Measurements from ENCODE around the gene CHMP6. TPM values are rescaled to one million over a fixed set of nuclear protein-coding genes. Genes with fewer than 3 reads are reported as not detected.

The CHMP6 gene
- total and polyA plus RNA-seq, 9 of the 15 experiments (the other 6 are each of a cell fraction or from before 2014, with no cell fraction given), result 0.25 to 30.4 (median 13.4) TPM

DNA sequence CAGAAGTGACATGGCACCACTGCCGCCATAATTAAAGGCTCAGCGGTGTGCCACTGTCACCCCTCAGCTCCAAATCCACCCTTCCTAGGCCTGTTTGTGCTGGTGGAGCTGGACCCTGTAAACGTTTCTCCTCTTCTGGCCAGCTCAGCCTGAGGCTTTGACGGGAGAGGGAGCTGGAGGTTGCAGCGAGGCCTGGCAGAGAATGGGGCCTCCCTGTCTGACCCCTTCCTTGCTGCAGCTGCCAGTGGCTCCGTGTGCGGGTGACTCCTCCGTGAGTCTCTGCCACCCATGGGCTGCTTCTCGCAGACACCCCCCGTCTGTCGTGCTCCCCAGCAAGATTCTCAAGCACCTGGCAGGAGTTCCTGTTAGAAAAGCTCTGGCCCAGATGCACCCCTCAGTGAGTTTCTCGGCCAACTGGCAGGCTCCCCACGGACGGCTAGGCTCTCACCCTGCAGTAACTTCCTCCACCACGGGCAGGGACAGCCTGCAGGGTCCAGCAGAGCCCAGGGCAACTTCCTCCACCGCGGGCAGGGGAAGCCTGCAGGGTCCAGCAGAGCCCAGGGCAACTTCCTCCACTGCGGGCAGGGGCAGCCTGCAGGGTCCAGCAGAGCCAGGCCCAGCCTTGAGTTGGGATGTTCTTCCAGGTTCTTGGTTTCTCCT, 4.7 kb upstream of the CHMP6 start:
- CTCF ChIA-PET (ENCODE audit: low intra/inter-chr PET ratio), result no interaction called here

DNA sequence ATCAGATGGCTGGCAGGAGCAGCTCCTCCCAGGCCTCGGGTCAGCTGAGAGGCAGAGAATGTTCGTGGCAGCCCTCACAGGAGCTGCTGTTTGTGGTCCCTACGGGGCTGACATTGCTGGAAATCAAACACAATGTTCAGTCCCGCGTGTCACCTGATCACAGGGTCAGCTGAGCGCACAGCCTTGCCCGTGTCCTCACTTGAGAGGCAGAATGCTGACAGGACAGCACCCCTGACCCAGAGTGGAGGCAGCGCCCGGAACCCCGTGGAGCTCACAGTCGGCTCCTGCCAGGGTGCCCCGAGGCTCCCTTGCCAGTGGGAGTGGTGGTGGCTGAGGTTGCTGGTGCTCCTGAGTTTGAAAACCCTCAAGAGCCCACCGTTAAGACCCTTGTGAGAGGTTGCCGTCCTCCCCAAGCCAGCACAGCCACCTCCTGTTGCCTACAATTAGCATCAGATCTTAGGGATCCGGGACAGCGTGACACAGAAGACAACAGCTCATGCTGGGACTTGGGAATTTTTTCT, 3.6 kb upstream of the CHMP6 start:
- Histone ChIP-seq H3K79me2 (ENCODE audit: control insufficient read depth, insufficient read depth, low read length) (peaks cover 16% of the 10 kb centered on the region), H3K27me3 (ENCODE audit: control insufficient read depth in 2 of 2, insufficient read depth in 2 of 2, low read length in 2 of 2) (peaks cover under 1 to 13% of the 10 kb centered on the region in 2 experiments; a peak in 4 of 5 replicates), H3K4me1 (replicated peaks in 1 of 2; ENCODE audit: control insufficient read depth in 2 of 2, insufficient read depth in 2 of 2, low read length in 2 of 2) (peaks cover 5 to 51% of the 10 kb centered on the region in 2 experiments; a peak in 4 of 5 replicates), H3K4me3 (no peak overlapping the region), H3K9me1 (ENCODE audit: control insufficient read depth, insufficient read depth, low read length) (no peaks in the 10 kb centered on the region), H3K27ac (ENCODE audit: extremely low read depth, low read depth, low read length) (no peak overlapping the region), H3K9ac (ENCODE audit: insufficient read depth in 1 of 2, low read depth in 2 of 2, low read length in 2 of 2) (peak overlapping the region in 1 of 2 experiments; percentile 77; a peak in 2 of 4 replicates), H3K36me3 (ENCODE audit: control insufficient read depth, insufficient read depth, low read length) (no peaks in the 10 kb centered on the region), H4K20me1 (replicated peaks; ENCODE audit: control insufficient read depth, insufficient read depth, low read length) (0 out of 2 replicates have a peak, but pooled peaks cover 3% of the 10 kb centered on the region), H2AFZ (ENCODE audit: low read depth, low read length) (peak overlapping the region; percentile 44; the same call in 1 of the 2 replicates), H3K9me3 (replicated peaks; ENCODE audit: control insufficient read depth, insufficient read depth, low read depth, low read length) (no peaks in the 10 kb centered on the region), H3K4me2 (ENCODE audit: insufficient read depth, low read length) (no peak overlapping the region; the same call in 1 of the 2 replicates)
- CTCF ChIA-PET (ENCODE audit: low intra/inter-chr PET ratio), result interaction anchor here (0.8 to 5.7 kb wide), 3 partner anchors 109 to 114 kb away, joined by 3 to 64 read pairs (median 3); no protein-coding TSS in a partner anchor
- ATAC-seq (no peak), DNase-seq (ENCODE audit: extremely low read depth in 1 of 4, low spot score in 3 of 4) (no peak), FAIRE-seq (no peak)
- POLR2A ChIA-PET, result no interaction called here
- in situ Hi-C loops (cut with MboI) (loop anchor here (5.0 to 10.0 kb wide), 2 partner anchors 109 to 793 kb away; no protein-coding TSS in a partner anchor), intact Hi-C loops (cut with micrococcal nuclease) (loop anchor here (10.0 kb wide), 1 partner anchor 237 kb away; the partner anchor contains the start of gene CEP131)
- 36% methylated on average over 16 of the region's 16 CpGs for WGBS (ENCODE audit: insufficient coverage, low coverage, missing lambda C conversion rate)
- no TSS peak for BruUV-seq (replicated peaks)
- TF ChIP-seq ZNF511 (CRISPR knock-in tag; IDR thresholded peaks at IDR 0.05), result no peak
- TF ChIP-seq E2F3 (CRISPR knock-in tag; IDR thresholded peaks at IDR 0.05), result no peak
- no peak for TF ChIP-seq PHF8 (IDR thresholded peaks at IDR 0.05; ENCODE audit: borderline replicate concordance, low read length)
- no peak for TF ChIP-seq NR2F6 (CRISPR knock-in tag; IDR thresholded peaks at IDR 0.05)
- TF ChIP-seq, protein P1, sequence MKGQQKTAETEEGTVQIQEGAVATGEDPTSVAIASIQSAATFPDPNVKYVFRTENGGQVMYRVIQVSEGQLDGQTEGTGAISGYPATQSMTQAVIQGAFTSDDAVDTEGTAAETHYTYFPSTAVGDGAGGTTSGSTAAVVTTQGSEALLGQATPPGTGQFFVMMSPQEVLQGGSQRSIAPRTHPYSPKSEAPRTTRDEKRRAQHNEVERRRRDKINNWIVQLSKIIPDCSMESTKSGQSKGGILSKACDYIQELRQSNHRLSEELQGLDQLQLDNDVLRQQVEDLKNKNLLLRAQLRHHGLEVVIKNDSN (CRISPR knock-in tag; IDR thresholded peaks at IDR 0.05), result peak; percentile 76
- TF ChIP-seq, protein P2, sequence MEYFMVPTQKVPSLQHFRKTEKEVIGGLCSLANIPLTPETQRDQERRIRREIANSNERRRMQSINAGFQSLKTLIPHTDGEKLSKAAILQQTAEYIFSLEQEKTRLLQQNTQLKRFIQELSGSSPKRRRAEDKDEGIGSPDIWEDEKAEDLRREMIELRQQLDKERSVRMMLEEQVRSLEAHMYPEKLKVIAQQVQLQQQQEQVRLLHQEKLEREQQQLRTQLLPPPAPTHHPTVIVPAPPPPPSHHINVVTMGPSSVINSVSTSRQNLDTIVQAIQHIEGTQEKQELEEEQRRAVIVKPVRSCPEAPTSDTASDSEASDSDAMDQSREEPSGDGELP (CRISPR knock-in tag; IDR thresholded peaks at IDR 0.05; ENCODE audit: borderline replicate concordance), result 0 out of 2 replicates have a peak, but pooled peaks have one; percentile 13

More for the DNA sequence above, 4.7 kb upstream of the CHMP6 start:
- Histone ChIP-seq H3K4me3 (no peak overlapping the region), H4K20me1 (replicated peaks; ENCODE audit: control insufficient read depth, insufficient read depth, low read length) (0 out of 2 replicates have a peak, but pooled peaks cover 7% of the 10 kb centered on the region), H3K4me1 (replicated peaks in 1 of 2; ENCODE audit: control insufficient read depth in 2 of 2, insufficient read depth in 2 of 2, low read length in 2 of 2) (peaks cover 0 to 50% of the 10 kb centered on the region in 2 experiments; a peak in 3 of 5 replicates), H3K36me3 (ENCODE audit: control insufficient read depth, insufficient read depth, low read length) (no peaks in the 10 kb centered on the region), H3K79me2 (ENCODE audit: control insufficient read depth, insufficient read depth, low read length) (peaks cover 6% of the 10 kb centered on the region; the same call in 1 of the 3 replicates), H3K9me3 (replicated peaks; ENCODE audit: control insufficient read depth, insufficient read depth, low read depth, low read length) (no peaks in the 10 kb centered on the region), H2AFZ (ENCODE audit: low read depth, low read length) (no peak overlapping the region), H3K4me2 (ENCODE audit: insufficient read depth, low read length) (no peak overlapping the region), H3K9me1 (ENCODE audit: control insufficient read depth, insufficient read depth, low read length) (no peaks in the 10 kb centered on the region), H3K9ac (ENCODE audit: insufficient read depth in 1 of 2, low read depth in 2 of 2, low read length in 2 of 2) (no peak overlapping the region), H3K27me3 (ENCODE audit: control insufficient read depth in 2 of 2, insufficient read depth in 2 of 2, low read length in 2 of 2) (peaks cover 12 to 23% of the 10 kb centered on the region in 2 experiments; a peak in 4 of 5 replicates), H3K27ac (ENCODE audit: extremely low read depth, low read depth, low read length) (no peak overlapping the region)
- 38% methylated on average over 18 of the region's 18 CpGs for WGBS (ENCODE audit: insufficient coverage, low coverage, missing lambda C conversion rate)
- FAIRE-seq (no peak), ATAC-seq (no peak), DNase-seq (ENCODE audit: extremely low read depth in 1 of 4, low spot score in 3 of 4) (no peak)
- BruUV-seq (replicated peaks), result no TSS peak
- POLR2A ChIA-PET, result interaction anchor here (0.7 to 0.9 kb wide), 2 partner anchors 12 to 559 kb away, joined by 3 read pairs; no protein-coding TSS in a partner anchor
- intact Hi-C loops (cut with micrococcal nuclease) (loop anchor here (10.0 kb wide), 1 partner anchor 238 kb away; the partner anchor contains the start of gene CEP131), in situ Hi-C loops (cut with MboI) (loop anchor here (5.0 to 10.0 kb wide), 2 partner anchors 110 to 792 kb away; no protein-coding TSS in a partner anchor)
- TF ChIP-seq ERF (CRISPR knock-in tag; IDR thresholded peaks at IDR 0.05), result no peak
- TF ChIP-seq ZNF121 (CRISPR knock-in tag; conservative IDR thresholded peaks at IDR 0.05), result 0 out of 2 replicates have a peak, but pooled peaks have one; percentile 14
